Neutrophil (primary cell): ENCODE results near the gene CSTPP1.

Experiments used
- H3K27ac ChIP-seq: fragments of 200-600 bp; sonication (generic); 2 replicates; pipeline ENCODE4 v1.5.1; 2016; ENCODE audit warnings: mild to moderate bottlenecking, moderate library complexity
- H3K27me3 ChIP-seq: fragments of 200-600 bp; sonication (generic); 2 replicates; pipeline ENCODE4 v1.6.0; 2016; ENCODE audit warnings: mild to moderate bottlenecking
- H3K36me3 ChIP-seq: fragments of 200-600 bp; sonication (generic); 2 replicates; pipeline ENCODE4 v1.5.1; 2017
- H3K4me1 ChIP-seq, 2 experiments: fragments of 200-600 bp in 1 of 2; sonication (generic) in 1 of 2; 1 replicate in 1 of 2; 2 replicates in 1 of 2; pipeline versions ENCODE4 v1.5.1 to v1.6.1; 2013 to 2016; ENCODE audit warnings: low read depth in 1 of 2, low read length in 1 of 2, mild to moderate bottlenecking in 1 of 2, moderate library complexity in 1 of 2; ENCODE audit not compliant: control insufficient read depth in 1 of 2, insufficient read depth in 1 of 2
- H3K4me3 ChIP-seq, 2 experiments: fragments of 200-600 bp in 1 of 2; sonication (generic) in 1 of 2; 1 replicate in 1 of 2; 2 replicates in 1 of 2; pipeline ENCODE4 v1.5.1; 2013 to 2016; ENCODE audit warnings: low read depth in 1 of 2, low read length in 1 of 2, mild to moderate bottlenecking in 1 of 2, moderate library complexity in 1 of 2
- H3K9me3 ChIP-seq: fragments of 200-600 bp; sonication (generic); 2 replicates; pipeline ENCODE4 v1.5.1; 2016
- CTCF ChIP-seq: fragments of 200-600 bp; sonication (generic); IDR thresholded peaks from 2 replicates; pipeline ENCODE4 v1.5.1; 2016; ENCODE audit warnings: antibody characterized with exemption

Gene CSTPP1

GRCh38 chr11:46972343-46972742 is 35.8 kb downstream of the CSTPP1 start:
- Histone ChIP-seq H3K4me3 (no peak overlapping the region), H3K27ac (no peak overlapping the region), H3K36me3 (no peaks in the 10 kb centered on the region), H3K9me3 (no peaks in the 10 kb centered on the region), H3K4me1 (peaks cover 0 to 16% of the 10 kb centered on the region in 2 experiments), H3K27me3 (no peaks in the 10 kb centered on the region)
- TF ChIP-seq CTCF, result no peak

- H3K36me3 ChIP-seq, result no peaks in the 10 kb centered on the region
- TF ChIP-seq CTCF, result no peak
- no peak overlapping the region for H3K27ac ChIP-seq
- no peaks in the 10 kb centered on the region for H3K9me3 ChIP-seq
- H3K4me1 ChIP-seq, result peaks cover 0 to 16% of the 10 kb centered on the region in 2 experiments
- H3K4me3 ChIP-seq, result no peak overlapping the region
- H3K27me3 ChIP-seq, result no peaks in the 10 kb centered on the region
Measured at GRCh38 chr11:46972821-46973220, 36.3 kb downstream of the CSTPP1 start.

- Histone ChIP-seq H3K4me3 (no peak overlapping the region), H3K27me3 (no peaks in the 10 kb centered on the region), H3K27ac (no peak overlapping the region), H3K9me3 (no peaks in the 10 kb centered on the region), H3K4me1 (peaks cover 0 to 9% of the 10 kb centered on the region in 2 experiments), H3K36me3 (no peaks in the 10 kb centered on the region)
- TF ChIP-seq CTCF, result no peak
Measured at GRCh38 chr11:46976182-46976854, 39.8 kb downstream of the CSTPP1 start.

GRCh38 chr11:46977038-46977813 is 40.7 kb downstream of the CSTPP1 start:
- TF ChIP-seq CTCF, result no peak
- peaks cover 0 to 5% of the 10 kb centered on the region in 2 experiments for H3K4me1 ChIP-seq
- no peak overlapping the region for H3K27ac ChIP-seq

GRCh38 chr11:46978005-46978491 is 41.5 kb downstream of the CSTPP1 start:
- no peak for TF ChIP-seq CTCF
- Histone ChIP-seq H3K27ac (no peak overlapping the region), H3K27me3 (no peaks in the 10 kb centered on the region), H3K9me3 (no peaks in the 10 kb centered on the region), H3K36me3 (no peaks in the 10 kb centered on the region), H3K4me3 (no peak overlapping the region), H3K4me1 (peaks cover 0 to 4% of the 10 kb centered on the region in 2 experiments)

More at GRCh38 chr11:46977038-46977813, 40.7 kb downstream of the CSTPP1 start:
- Histone ChIP-seq H3K9me3 (no peaks in the 10 kb centered on the region), H3K4me3 (no peak overlapping the region), H3K36me3 (no peaks in the 10 kb centered on the region), H3K27me3 (no peaks in the 10 kb centered on the region)
